DOHH2 (cell line): ENCODE measurements around the gene DCP1B.

ENCODE experiments used
- CTCF ChIP-seq: fragments of 200-600 bp; sonication (generic); IDR thresholded peaks from one replicate; pipeline ENCODE4 v1.5.1; 2014; ENCODE audit warnings: antibody characterized with exemption, mild to moderate bottlenecking, low read depth, low read length; ENCODE audit not compliant: poor library complexity, severe bottlenecking
- EZH2phosphoT487 ChIP-seq: fragments of 200-600 bp; sonication (generic); IDR thresholded peaks from 2 replicates; pipeline ENCODE4 v1.6.1; 2017; ENCODE audit warnings: borderline replicate concordance, mild to moderate bottlenecking, antibody characterized with exemption, low read length, moderate library complexity, mixed read lengths

GRCh38 chr12:1974812-1975211 is 29.4 kb downstream of the DCP1B start:
- no peak for TF ChIP-seq CTCF
- TF ChIP-seq EZH2phosphoT487, result no peak
